Measurements from ENCODE around the gene SLC24A3. TPM values are rescaled to one million over a fixed set of nuclear protein-coding genes. Genes with fewer than 3 reads are reported as not detected.
A peak's percentile ranks its signal among the peaks of the same experiment; 100 is the strongest.

Gene SLC24A3
- total RNA-seq, 6 donors from 2014 or later, result 6.3 to 10.8 (median 9.3) TPM

DNA sequence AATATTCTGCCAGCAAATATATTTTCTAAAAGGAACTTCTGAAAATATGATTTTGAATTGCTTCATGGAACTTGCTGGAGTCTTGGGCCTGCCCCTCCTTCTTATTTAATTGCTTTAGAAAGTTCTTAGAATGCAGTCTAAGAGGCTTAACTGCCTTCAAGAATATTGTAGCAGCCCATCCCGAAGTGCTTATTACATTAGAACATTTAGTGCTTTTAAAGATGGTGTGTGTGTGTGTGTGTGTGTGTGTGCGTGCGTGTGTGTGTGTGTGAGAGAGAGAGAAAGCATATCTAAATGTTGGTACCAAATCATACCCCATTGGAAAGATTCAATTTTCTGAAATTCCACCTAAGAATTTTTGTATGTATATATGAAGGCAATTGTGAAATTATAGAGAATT, 193.5 kb downstream of the SLC24A3 start:
- H3K9me3 ChIP-seq, result no peaks in the 10 kb centered on the region
- peak overlapping the region in 2 of 4 donors; percentile 41 to 58 for H3K27ac ChIP-seq
- TF ChIP-seq, protein P1, sequence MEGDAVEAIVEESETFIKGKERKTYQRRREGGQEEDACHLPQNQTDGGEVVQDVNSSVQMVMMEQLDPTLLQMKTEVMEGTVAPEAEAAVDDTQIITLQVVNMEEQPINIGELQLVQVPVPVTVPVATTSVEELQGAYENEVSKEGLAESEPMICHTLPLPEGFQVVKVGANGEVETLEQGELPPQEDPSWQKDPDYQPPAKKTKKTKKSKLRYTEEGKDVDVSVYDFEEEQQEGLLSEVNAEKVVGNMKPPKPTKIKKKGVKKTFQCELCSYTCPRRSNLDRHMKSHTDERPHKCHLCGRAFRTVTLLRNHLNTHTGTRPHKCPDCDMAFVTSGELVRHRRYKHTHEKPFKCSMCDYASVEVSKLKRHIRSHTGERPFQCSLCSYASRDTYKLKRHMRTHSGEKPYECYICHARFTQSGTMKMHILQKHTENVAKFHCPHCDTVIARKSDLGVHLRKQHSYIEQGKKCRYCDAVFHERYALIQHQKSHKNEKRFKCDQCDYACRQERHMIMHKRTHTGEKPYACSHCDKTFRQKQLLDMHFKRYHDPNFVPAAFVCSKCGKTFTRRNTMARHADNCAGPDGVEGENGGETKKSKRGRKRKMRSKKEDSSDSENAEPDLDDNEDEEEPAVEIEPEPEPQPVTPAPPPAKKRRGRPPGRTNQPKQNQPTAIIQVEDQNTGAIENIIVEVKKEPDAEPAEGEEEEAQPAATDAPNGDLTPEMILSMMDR (IDR thresholded peaks at IDR 0.05), result no peak
- TF ChIP-seq POLR2A (IDR thresholded peaks at IDR 0.05) (no peak), POLR2AphosphoS5 (IDR thresholded peaks at IDR 0.05) (no peak), EP300 (IDR thresholded peaks at IDR 0.05) (peak in 2 of 4 donors; percentile 7 to 26)
- H3K36me3 ChIP-seq, result no peaks in the 10 kb centered on the region
- DNase-seq (peak in 1 of 2 donors; percentile 27), ATAC-seq (ENCODE audit: low FRiP score in 2 of 2) (peak in 1 of 2 donors; percentile 72)
- H3K4me1 ChIP-seq, result peaks cover 0 to 4% (median 0%) of the 10 kb centered on the region in 4 donors
- 57 to 63% methylated on average over 3 of the region's 3 CpGs for WGBS, 2 donors
- no peak overlapping the region for H3K4me3 ChIP-seq
- no peaks in the 10 kb centered on the region for H3K27me3 ChIP-seq

DNA sequence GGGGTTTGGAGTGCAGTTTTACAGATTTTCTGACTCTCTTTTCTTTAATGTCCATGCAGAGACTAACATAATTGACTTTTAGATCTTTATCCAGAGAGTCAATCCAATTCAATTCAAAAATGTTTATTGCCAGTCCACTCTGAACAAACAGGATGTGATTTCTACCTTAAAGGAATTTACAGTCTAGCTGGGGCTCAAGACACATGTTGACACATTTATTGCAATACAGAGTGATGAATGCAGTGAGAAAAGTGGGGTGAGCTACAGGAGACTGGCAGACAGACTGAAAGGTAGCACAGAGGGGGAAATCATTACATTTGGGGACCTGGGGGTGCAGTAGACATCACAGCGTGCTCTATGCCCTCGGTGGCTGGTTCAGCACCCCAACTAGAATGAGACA, 193.9 kb downstream of the SLC24A3 start:
- Histone ChIP-seq H3K36me3 (no peaks in the 10 kb centered on the region), H3K4me1 (peaks cover 0 to 4% (median 0%) of the 10 kb centered on the region in 4 donors), H3K9me3 (no peaks in the 10 kb centered on the region), H3K4me3 (no peak overlapping the region), H3K27me3 (no peaks in the 10 kb centered on the region), H3K27ac (peak overlapping the region in 3 of 4 donors; percentile 2 to 58 (median 41))
- ATAC-seq (ENCODE audit: low FRiP score in 2 of 2) (no peak), DNase-seq (no peak)
- TF ChIP-seq EP300 (IDR thresholded peaks at IDR 0.05), result no peak
- no peak for TF ChIP-seq POLR2A (IDR thresholded peaks at IDR 0.05)
- no peak for TF ChIP-seq POLR2AphosphoS5 (IDR thresholded peaks at IDR 0.05)
- TF ChIP-seq, protein P1 (IDR thresholded peaks at IDR 0.05), result no peak
- WGBS, 2 donors, result 85% methylated on average over 2 of the region's 2 CpGs

- Histone ChIP-seq H3K4me3 (no peak overlapping the region), H3K36me3 (no peaks in the 10 kb centered on the region), H3K27me3 (no peaks in the 10 kb centered on the region), H3K27ac (peak overlapping the region; percentile 41 to 61 (median 58)), H3K4me1 (peaks cover 0 to 4% (median 0%) of the 10 kb centered on the region in 4 donors), H3K9me3 (no peaks in the 10 kb centered on the region)
- 73 to 76% methylated on average over 8 of the region's 8 CpGs for WGBS, 2 donors
- TF ChIP-seq POLR2AphosphoS5 (IDR thresholded peaks at IDR 0.05), result no peak
- TF ChIP-seq, protein P1 (IDR thresholded peaks at IDR 0.05), result no peak
- no peak for TF ChIP-seq POLR2A (IDR thresholded peaks at IDR 0.05)
- no peak for TF ChIP-seq EP300 (IDR thresholded peaks at IDR 0.05)
- DNase-seq (no peak), ATAC-seq (ENCODE audit: low FRiP score in 2 of 2) (no peak)
Measured at GRCh38 chr20:19407196-19407595, 194.8 kb downstream of the SLC24A3 start.

DNA sequence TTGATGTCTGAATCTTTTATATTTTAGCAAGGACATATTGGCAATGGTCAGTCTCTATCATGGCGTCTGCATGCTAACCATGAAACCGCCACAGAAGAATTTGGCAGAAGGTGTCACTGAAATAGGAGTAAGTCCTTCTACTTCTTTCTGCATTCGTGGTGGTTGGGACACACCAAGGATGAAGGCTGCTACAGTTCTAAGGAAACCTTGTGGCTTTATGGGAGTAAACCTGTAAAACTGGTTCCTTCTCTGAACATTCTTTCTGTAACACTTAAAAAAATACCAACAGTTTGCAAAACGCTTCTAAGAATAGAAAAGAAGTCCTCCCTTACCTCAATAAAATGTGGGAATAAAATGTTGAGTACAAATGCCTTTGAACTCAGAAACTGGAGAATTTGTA, 195.3 kb downstream of the SLC24A3 start:
- H3K27ac ChIP-seq, result peak overlapping the region; percentile 57 to 63 (median 60)
- H3K27me3 ChIP-seq, result no peaks in the 10 kb centered on the region
- no peaks in the 10 kb centered on the region for H3K36me3 ChIP-seq
- peak in 1 of 2 donors; percentile 64 for DNase-seq
- no peak overlapping the region for H3K4me3 ChIP-seq
- H3K9me3 ChIP-seq, result no peaks in the 10 kb centered on the region
- peaks cover 0 to 4% (median 0%) of the 10 kb centered on the region in 4 donors for H3K4me1 ChIP-seq
- ATAC-seq (ENCODE audit: low FRiP score in 2 of 2), result peak; percentile 34 to 87
- TF ChIP-seq POLR2A (IDR thresholded peaks at IDR 0.05) (no peak), EP300 (IDR thresholded peaks at IDR 0.05) (peak in 2 of 4 donors; percentile 44 to 75), POLR2AphosphoS5 (IDR thresholded peaks at IDR 0.05) (peak in 1 of 2 donors; percentile 34)
- TF ChIP-seq, protein P1 (IDR thresholded peaks at IDR 0.05), result no peak
- WGBS, 2 donors, result 33 to 49% methylated on average over 4 of the region's 4 CpGs

DNA sequence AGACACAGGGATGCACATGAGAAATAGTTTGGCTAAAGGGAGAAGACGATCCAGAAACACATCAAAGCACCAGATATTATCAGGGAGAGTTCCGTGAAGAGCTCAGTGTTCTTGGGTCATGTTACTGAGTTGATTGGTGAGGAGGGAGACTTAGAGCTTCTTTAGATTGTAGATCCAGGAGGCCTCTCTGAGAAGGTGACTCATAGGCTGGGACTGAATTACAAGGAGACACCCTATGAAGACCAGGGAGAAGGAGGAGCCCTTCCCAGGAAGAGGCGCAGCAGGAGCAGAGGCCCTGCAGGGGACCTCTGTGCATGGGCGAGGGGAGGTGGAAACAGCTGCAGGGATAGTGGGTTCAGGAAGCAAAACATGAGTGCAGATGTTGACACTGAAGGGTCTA, 196.5 kb downstream of the SLC24A3 start:
- Histone ChIP-seq H3K9me3 (no peaks in the 10 kb centered on the region), H3K27me3 (no peaks in the 10 kb centered on the region), H3K27ac (peak overlapping the region in 2 of 4 donors; percentile 58 to 63), H3K4me1 (peaks cover 0 to 4% (median 0%) of the 10 kb centered on the region in 4 donors), H3K36me3 (no peaks in the 10 kb centered on the region), H3K4me3 (no peak overlapping the region)
- DNase-seq, result no peak
- WGBS, 2 donors, result 70 to 88% methylated on average over 4 of the region's 4 CpGs
- ATAC-seq (ENCODE audit: low FRiP score in 2 of 2), result no peak
- TF ChIP-seq, protein P1 (IDR thresholded peaks at IDR 0.05), result no peak
- TF ChIP-seq POLR2A (IDR thresholded peaks at IDR 0.05), result no peak
- no peak for TF ChIP-seq EP300 (IDR thresholded peaks at IDR 0.05)
- no peak for TF ChIP-seq POLR2AphosphoS5 (IDR thresholded peaks at IDR 0.05)

Data from upper lobe of left lung (tissue), 6 donors.